NCI-H2196 (cell line): ENCODE results near the gene CACNA2D4.

Source experiments
- DNase-seq: peaks from one replicate; lab custom pipeline; 2025; ENCODE audit not compliant: unreplicated experiment; lab: John Stamatoyannopoulos, UW

CACNA2D4 gene

DNA sequence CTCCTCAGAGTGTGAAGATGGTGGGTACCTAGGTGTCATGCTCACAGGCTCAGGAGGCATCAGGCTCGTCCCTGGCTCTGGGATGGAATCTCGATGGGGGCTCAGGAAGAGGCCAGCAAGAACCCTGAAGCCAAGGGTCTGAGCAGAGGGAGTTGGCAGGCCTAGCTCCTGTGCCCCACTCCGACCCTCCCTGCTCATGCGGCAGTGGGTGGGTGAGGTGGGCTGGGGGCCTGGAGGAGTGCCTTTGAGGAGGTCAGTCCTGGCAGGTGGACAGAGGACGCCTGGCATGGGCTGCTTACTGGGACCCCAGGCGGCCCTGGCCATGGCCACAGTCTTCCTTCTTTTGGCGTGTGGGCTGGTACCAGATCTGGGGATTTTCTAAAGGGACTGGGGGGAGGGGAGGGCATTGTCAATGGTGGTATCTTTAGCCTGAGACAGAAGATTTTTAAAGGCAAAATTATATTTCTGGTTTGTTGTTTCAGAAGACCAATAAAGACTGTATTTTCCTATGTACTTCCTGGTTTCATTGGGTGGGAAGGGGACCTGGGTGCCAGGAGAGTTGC, 82.1 kb downstream of the CACNA2D4 start:
- DNase-seq, result no peak

DNA sequence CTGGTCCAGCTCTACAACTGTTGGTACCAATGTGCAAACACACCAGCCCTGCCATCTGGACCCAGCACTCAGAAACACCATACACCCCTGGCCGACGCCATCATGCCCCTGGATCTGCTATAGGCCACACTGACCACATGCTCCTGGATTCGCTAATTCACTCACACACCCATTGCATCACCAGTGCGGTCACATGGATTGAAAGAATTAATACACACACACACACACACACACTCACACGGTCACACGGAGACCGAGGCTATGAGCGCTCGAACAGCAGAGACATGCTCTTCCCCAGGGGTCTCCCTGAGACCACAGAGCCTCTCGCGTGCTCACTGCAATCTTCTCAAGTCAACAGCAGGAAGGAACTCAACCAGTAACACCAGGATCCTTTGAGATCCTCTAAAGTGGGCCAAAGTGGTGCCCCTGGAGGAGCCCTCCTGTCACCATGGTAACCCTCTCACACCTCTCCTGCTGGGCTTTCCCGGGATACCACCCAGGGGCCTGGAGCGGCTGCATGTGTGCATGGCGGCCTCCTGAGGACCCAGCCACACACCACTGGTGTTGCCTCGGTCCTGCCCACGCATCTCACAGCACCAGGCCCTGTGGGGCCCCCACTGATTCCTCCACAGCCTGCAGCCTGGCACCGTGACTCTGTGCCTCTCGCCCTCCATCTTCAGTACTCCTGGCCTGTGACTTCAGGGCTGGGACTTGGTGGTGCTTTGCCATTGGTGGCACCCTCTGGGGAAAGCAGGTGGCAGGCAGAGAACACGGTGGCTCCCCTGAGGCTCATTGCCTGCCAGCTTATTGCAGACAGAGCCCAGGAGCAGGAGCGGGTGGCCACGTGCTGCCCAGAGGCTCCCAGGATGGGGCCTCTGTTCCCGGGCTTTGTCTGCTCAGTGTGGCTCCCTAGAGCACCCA, 83.0 kb downstream of the CACNA2D4 start:
- DNase-seq, result no peak

GRCh38 chr12:1834186-1834925, 84.1 kb downstream of the CACNA2D4 start:
- DNase-seq, result no peak

- no peak for DNase-seq
Measured at GRCh38 chr12:1833596-1834028, 84.8 kb downstream of the CACNA2D4 start.

GRCh38 chr12:1832801-1833595, 85.5 kb downstream of the CACNA2D4 start:
- DNase-seq, result no peak

DNA sequence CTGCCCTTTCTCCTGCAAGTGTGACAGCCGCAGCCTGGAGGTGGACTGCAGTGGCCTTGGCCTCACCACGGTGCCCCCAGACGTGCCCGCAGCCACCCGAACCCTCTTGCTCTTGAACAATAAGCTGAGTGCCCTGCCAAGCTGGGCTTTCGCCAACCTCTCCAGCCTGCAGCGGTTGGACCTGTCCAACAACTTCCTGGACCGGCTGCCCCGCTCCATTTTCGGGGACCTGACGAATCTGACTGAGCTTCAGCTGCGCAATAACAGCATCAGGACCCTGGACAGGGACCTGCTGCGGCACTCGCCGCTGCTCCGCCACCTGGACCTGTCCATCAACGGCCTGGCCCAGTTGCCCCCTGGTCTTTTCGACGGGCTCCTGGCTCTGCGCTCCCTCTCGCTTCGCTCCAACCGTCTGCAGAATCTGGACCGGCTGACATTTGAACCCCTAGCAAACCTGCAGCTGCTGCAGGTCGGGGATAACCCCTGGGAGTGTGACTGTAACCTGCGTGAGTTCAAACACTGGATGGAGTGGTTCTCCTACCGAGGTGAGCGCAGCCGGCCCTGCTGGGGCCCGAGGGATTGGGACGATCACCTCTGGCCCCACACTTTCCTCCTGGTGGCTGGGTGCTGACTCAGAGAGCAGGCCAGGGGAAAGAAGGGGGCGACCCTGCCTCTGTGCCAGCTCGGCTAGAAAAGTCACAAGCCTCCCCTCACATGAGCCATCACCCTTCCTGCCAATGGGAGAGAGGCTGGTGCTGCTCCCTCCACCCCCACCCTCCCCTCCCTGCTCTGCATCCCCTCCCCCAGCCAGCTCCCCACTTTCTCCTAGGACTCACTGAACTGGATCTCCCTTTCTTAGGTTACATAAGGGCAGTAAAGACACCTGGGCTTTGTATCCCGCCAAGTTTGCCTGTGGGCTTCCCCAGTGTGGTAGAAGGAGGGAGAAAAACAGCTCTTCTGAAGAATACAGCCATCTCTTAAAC, 87.2 kb downstream of the CACNA2D4 start:
- DNase-seq, result peak; percentile 46

- peak; percentile 23 for DNase-seq
Measured at GRCh38 chr12:1830401-1830845, 88.0 kb downstream of the CACNA2D4 start.

GRCh38 chr12:1829306-1829900, 89.0 kb downstream of the CACNA2D4 start:
- DNase-seq, result no peak

GRCh38 chr12:1828856-1829255, 89.6 kb downstream of the CACNA2D4 start:
- no peak for DNase-seq

GRCh38 chr12:1827826-1828805, 90.3 kb downstream of the CACNA2D4 start:
- DNase-seq, result no peak

DNA sequence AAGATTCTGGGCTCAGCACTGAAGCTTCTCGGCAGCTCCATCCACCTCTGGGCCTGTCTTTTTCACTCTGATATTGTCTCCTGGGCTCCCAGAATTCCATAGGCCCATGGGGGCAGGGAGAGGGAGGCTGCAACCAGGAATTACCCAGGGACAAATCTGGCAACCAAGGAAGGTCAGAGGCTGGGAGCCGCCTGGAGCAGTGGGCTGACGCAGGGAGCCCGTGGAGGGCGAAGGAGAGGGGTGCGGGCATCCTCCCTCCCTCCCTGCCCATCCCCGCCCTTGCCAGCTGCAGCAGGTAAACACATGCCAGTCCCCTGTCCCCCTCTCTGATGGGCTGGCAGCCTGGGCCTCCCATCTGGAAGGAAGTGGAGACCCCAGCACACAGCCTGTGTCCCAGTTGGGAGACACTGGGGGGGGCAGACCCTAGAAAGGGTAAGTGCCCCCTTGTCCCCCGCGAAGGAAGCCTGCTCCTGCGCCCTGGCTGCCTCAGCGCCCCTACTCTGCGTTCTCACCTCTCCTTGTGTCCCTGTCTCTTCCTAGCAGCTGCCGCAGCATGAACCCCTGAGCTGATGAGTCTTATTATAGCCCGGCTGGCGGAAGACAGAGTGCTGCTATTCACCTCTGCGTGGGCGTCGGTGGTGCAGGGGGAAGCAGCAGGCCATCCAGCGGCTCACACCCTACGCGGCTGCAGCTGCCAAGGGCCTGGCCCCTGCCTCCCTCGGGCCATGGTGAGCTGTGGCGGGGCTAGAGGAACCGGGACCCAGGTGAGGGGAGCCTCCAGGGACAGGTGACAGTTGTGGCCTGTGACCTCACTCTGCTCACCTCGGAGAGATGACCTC, 91.4 kb downstream of the CACNA2D4 start:
- DNase-seq, result no peak

- no peak for DNase-seq
Measured at GRCh38 chr12:1826401-1826800, 92.1 kb downstream of the CACNA2D4 start.

GRCh38 chr12:1825382-1826102, 92.9 kb downstream of the CACNA2D4 start:
- no peak for DNase-seq

- no peak for DNase-seq
Measured at GRCh38 chr12:1823237-1823636, 95.2 kb downstream of the CACNA2D4 start.

- no peak for DNase-seq
Measured at GRCh38 chr12:1822699-1823098, 95.8 kb downstream of the CACNA2D4 start.

- no peak for DNase-seq
Measured at GRCh38 chr12:1821805-1822204, 96.6 kb downstream of the CACNA2D4 start.

GRCh38 chr12:1820896-1821291, 97.6 kb downstream of the CACNA2D4 start:
- no peak for DNase-seq
